ENCODE measurements around the gene NR5A2.

NR5A2 gene

DNA sequence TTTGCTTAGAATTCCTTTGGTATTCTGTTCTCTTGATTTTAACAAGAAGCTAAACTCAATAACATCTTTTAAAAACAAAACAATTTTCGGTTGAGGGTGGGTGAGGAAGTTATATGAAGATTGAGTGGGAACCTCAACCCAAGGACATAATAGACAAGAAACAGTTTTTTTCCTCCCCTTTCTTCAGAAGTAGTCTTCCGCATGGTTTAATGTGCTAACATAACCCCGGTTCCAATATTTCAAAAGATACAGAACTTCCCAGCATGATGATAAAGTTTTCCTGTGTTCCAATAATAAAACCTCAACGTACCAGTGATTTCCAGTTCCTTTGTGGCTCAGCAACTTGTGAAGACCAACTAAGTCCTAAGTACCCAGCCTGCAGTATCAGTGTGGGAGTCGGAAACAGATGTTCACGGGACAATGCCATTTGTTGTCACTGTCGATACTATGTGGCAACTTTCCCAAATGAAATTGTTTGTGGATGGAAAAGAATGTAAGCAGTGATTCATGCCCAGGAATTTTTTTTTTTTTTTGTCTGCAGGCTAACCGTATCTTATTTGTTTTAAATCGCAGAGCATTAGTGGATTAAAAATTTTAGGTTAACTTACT lies 48.5 kb downstream of the NR5A2 start:
- DNase-seq (ENCODE audit: low spot score in 2 of 2) (no peak), ATAC-seq (no peak)
- Mint-ChIP-seq H3K4me1 (no peaks in the 10 kb centered on the region), H3K36me3 (no peaks in the 10 kb centered on the region), H3K9me3 (no peaks in the 10 kb centered on the region), H3K4me3 (no peak overlapping the region), H3K27ac (no peak overlapping the region)

DNA sequence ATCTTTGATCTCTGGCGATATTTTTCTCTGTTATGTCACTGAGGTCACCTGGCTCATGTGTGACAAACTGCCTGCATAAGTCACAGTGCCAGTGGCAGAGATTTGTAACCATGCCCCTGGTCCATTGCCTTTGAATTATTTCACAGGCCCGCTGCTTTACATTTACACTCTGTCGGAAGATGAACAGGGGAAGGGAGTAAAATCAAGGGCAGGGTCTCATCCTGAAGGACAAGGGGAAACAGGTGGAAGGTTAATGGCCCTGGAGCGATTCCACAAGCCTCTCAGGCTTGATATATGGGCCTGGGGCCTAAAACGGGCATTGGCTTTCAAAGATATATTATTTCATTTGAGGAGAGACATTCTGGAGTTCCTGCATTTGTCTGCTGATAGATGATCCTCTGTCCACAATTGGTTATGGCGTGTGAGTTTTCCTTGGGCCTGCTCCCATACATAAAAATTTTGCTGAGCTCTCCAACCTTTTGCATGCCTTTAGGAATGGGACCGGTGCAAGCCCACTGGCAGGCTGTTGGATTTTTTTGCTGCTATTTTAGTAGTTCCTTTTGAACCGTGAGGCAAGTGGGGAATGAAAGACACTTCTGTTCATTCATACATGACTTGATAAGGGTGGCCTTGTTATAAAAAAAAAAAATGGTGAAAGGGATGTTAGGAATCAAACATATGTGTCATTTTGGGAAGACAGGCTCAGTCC lies 51.9 kb downstream of the NR5A2 start:
- Mint-ChIP-seq H3K36me3 (no peaks in the 10 kb centered on the region), H3K4me3 (no peak overlapping the region), H3K27ac (no peak overlapping the region), H3K4me1 (no peaks in the 10 kb centered on the region), H3K9me3 (no peaks in the 10 kb centered on the region)
- ATAC-seq (no peak), DNase-seq (ENCODE audit: low spot score in 2 of 2) (no peak)

DNA sequence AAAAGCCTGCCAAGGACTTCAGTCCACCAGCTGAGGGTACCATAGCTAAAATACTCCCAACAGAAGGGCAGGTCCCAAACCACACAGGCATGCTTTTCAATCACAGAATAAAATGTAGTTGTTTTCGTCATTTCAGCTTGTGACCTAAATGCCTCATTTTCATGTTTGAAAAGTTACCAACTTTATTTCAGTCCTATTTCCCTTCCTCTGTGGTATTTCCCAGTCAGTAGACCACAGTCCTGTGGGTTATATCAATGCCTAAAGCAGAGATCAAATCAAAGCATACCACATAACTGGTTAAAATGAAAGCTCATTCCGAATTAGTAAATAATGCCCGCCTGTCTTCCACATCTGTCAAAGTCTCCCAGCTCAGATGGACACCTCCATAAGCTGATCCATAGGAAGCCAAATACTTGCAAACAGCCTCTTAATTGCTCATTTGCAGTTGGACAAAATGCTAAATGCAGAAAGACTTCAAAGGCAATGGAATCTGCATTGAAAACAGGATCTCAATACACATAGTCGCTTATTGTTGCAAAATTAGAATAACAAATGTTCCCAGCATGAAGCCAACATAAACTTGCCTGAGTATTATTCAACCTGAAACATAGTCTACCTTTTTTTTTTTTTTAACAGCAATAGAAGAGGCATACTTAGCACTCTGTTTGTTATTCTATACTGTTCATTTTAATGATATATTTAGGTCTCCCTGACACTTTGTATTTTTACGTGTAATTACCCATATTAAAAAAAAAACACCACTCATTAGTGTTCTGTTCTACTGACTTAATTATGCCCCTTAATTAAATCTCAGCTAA lies 53.9 kb downstream of the NR5A2 start:
- Mint-ChIP-seq H3K4me1 (no peaks in the 10 kb centered on the region), H3K36me3 (no peaks in the 10 kb centered on the region), H3K27ac (no peak overlapping the region), H3K4me3 (no peak overlapping the region), H3K9me3 (no peaks in the 10 kb centered on the region)
- no peak for DNase-seq (ENCODE audit: low spot score in 2 of 2)
- ATAC-seq = no peak

DNA sequence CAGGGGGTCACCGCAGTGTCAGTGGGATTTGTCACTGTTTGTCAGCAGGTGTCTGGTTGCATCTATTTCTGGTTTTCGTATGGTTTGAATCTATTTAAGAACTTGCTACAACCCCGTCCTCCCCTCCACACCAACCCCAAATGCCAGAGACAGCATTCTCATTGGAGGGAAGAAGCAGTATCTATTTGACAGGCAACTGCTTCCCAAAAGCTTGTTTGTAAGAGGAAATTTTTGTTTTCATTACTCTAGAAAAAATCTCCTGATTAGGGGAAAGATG lies 54.4 kb downstream of the NR5A2 start:
- H3K4me3 Mint-ChIP-seq = no peak overlapping the region
- ATAC-seq = no peak
- DNase-seq (ENCODE audit: low spot score in 2 of 2) = no peak
- H3K27ac Mint-ChIP-seq = no peak overlapping the region
- H3K9me3 Mint-ChIP-seq = no peaks in the 10 kb centered on the region
- H3K4me1 Mint-ChIP-seq = no peaks in the 10 kb centered on the region
- H3K36me3 Mint-ChIP-seq = no peaks in the 10 kb centered on the region

DNA sequence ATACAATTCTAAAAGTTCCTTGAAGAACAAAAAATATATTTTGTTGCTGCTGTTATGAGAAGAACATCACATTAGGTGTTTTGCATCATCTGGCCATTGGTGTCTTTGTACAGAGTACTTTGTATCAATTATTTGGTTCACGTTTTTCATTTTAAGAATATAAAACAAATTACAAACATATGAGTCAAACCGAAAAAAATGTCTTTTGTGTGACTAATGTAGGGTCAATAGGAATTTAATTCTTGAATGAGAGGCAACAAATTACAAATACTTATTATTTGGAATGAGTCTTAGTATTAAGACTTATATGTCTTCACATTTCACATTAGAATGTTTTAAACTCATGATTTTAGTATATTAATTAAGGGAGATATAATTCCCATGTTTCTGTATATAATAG lies 54.8 kb downstream of the NR5A2 start:
- H3K4me3 Mint-ChIP-seq = no peak overlapping the region
- DNase-seq (ENCODE audit: low spot score in 2 of 2) = no peak
- ATAC-seq = no peak
- H3K9me3 Mint-ChIP-seq = no peaks in the 10 kb centered on the region
- H3K36me3 Mint-ChIP-seq = no peaks in the 10 kb centered on the region
- H3K4me1 Mint-ChIP-seq = no peaks in the 10 kb centered on the region
- no peak overlapping the region for H3K27ac Mint-ChIP-seq

DNA sequence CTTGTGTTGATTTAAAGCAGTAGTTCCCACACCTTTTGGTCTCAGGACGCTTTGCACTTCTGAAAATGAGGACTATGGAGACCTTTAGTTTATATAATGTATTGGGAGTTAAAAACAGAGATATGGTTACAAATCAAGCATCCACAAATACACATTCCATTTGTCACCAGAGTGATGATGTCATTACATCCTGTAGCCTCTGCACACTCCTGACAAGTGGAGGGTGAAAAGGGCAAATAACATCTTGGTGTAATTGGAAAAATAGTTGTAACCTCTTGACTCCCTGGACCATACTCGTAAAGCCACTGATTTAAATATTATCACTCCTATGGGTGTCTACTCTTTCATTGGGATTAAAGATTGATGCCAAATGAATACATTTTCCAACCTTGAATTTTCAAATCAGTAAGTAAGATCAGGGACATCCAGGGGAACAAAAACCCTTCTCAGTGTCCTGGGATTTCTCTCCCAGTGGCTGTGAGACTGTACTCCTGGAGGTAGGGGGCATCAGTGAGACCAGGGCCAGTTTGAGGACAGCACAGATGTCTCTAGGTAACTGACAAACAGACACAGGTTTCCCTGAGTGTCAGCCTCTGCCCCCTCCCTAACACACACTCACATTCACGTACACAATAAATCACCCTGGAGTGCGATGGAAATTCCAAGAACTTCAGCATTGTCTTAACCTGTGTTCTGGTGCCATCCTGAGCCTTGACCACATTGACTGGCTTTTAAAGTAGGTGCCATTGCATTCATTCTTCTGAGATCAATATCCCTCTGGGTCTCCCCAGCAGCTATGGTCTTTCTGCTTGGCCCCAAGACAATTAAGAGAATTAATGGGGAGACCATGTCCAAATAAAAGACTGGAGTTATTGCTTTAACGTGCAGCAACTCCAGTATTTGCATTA lies 63.0 kb downstream of the NR5A2 start:
- no peaks in the 10 kb centered on the region for H3K9me3 Mint-ChIP-seq
- no peaks in the 10 kb centered on the region for H3K36me3 Mint-ChIP-seq
- H3K27ac Mint-ChIP-seq = no peak overlapping the region
- DNase-seq (ENCODE audit: low spot score in 2 of 2) (no peak), ATAC-seq (no peak)
- H3K4me1 Mint-ChIP-seq = no peaks in the 10 kb centered on the region
- no peak overlapping the region for H3K4me3 Mint-ChIP-seq

DNA sequence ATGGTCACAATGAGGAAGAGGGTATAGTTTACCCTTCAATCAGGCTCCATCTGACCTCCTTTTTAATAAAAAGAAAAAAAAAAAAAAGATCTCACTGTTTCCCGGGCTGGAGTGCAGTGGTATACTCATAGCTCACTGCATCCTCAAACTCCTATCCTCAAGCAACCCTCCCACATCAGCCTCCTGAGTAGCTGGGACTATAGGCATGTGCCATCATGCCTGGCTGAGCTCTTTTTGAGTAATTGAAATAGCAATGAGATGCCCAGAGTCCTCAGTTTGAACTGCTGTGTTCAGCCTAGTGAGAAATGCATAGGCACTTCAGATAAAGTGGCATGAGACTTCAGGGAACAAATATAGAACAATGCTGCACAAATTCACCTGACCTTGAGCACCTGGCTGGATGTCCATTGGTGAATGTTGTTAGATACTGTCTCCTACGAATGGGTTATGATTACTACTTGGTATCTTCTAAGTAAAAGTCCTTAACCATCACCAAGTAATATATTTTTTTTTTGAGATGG lies 67.6 kb downstream of the NR5A2 start:
- no peaks in the 10 kb centered on the region for H3K36me3 Mint-ChIP-seq

DNA sequence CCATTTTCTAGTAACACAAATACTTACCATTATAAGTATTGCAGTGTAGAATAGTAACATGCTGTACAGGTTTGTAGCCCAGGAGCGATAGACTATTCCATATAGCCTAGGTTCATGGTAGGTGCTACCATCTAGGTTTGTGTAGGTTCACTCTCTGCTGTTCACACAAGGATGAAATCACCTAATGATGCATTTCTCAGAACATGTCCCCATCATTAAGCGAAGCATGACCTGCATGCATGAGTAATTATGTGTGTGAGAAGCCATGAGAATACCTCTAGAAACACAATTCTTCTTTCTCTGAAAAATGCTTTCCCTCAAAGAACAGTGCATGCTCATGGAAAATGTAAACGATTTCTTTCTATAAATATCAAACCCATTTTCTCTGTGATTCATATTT lies 69.3 kb downstream of the NR5A2 start:
- Mint-ChIP-seq H3K36me3 (no peaks in the 10 kb centered on the region), H3K9me3 (no peaks in the 10 kb centered on the region), H3K4me1 (no peaks in the 10 kb centered on the region), H3K27ac (no peak overlapping the region), H3K4me3 (no peak overlapping the region)
- ATAC-seq (no peak), DNase-seq (ENCODE audit: low spot score in 2 of 2) (no peak)

More for the DNA sequence above, 67.6 kb downstream of the NR5A2 start:
- H3K9me3 Mint-ChIP-seq = no peaks in the 10 kb centered on the region
- H3K4me1 Mint-ChIP-seq = no peaks in the 10 kb centered on the region
- no peak for ATAC-seq
- H3K4me3 Mint-ChIP-seq = no peak overlapping the region
- no peak for DNase-seq (ENCODE audit: low spot score in 2 of 2)
- H3K27ac Mint-ChIP-seq = no peak overlapping the region

DNA sequence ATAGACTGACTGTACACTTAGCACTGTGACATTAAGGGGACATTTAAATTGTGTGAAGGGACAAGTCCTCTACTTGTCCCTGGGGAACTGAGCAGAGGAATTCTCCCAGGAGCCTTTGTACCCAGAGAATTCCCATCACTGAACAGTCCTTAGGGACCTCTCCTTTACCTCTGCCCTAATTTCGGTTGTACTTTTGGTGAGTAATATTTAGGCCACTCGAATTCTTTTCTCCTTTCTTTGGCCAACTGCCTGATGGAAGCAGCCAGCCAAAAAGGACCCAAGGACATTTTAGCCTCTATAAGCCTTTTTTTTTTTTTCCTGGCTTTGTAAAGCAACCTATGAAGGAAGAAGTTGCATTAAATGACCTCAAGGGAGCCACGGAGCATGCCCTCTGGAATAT lies 71.5 kb downstream of the NR5A2 start:
- no peaks in the 10 kb centered on the region for H3K4me1 Mint-ChIP-seq
- no peak overlapping the region for H3K4me3 Mint-ChIP-seq
- H3K36me3 Mint-ChIP-seq = no peaks in the 10 kb centered on the region
- H3K9me3 Mint-ChIP-seq = no peaks in the 10 kb centered on the region
- no peak overlapping the region for H3K27ac Mint-ChIP-seq
- ATAC-seq (no peak), DNase-seq (ENCODE audit: low spot score in 2 of 2) (no peak)

DNA sequence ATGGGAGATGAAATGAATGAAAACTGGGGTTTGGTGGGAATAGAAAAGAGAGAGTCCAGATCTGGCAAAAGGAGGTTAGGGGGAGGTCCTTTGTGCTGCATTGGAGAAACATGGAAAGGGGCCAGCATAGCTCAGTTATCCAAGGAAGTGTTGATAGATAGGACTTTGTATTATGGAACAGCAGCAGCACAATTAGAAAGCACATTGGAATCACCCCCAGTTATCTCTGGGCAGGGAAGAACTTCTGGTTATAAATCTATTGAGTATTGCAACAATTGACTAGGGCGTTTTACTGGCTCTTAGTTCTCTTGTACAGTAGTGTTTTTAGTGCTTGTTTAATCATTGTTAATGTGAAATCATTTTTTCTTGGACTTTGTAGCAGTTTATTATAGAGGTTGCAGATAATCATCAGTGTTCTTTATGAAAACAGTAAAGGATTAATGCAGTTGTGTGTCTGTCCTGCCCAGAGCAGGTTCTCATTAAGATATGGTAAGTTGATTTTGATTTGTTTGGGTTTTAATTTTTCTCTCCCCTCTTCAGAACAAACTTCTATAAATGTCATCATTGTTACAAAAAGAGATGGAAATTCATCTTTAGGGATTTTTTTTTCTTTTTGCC lies 76.6 kb downstream of the NR5A2 start:
- H3K9me3 Mint-ChIP-seq = no peaks in the 10 kb centered on the region
- no peaks in the 10 kb centered on the region for H3K36me3 Mint-ChIP-seq
- H3K27ac Mint-ChIP-seq = no peak overlapping the region
- no peaks in the 10 kb centered on the region for H3K4me1 Mint-ChIP-seq
- ATAC-seq = no peak
- no peak overlapping the region for H3K4me3 Mint-ChIP-seq
- DNase-seq (ENCODE audit: low spot score in 2 of 2) = no peak

DNA sequence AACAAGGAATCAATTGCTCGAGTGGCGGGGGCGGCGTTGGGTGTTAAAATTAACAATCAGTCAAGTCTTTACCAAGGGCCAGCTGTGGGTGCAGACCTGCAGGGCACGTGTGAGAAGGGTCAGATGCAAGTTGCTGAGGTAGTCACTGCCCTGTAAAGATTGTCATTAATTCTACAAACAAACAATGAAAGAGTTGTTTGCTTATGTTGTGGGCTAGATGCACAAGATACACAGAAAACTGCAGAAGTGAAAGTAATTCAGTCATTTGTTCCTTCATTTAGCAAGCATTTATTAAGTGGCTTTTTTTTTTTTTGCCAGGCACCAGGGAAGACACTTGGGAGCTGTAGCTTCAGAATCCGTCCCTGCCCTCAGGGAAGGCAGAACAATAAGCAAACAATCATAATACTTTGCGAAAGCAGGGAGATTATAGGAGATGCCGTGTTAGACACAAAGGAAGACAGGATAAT lies 79.5 kb downstream of the NR5A2 start:
- no peaks in the 10 kb centered on the region for H3K4me1 Mint-ChIP-seq
- no peak overlapping the region for H3K27ac Mint-ChIP-seq

DNA sequence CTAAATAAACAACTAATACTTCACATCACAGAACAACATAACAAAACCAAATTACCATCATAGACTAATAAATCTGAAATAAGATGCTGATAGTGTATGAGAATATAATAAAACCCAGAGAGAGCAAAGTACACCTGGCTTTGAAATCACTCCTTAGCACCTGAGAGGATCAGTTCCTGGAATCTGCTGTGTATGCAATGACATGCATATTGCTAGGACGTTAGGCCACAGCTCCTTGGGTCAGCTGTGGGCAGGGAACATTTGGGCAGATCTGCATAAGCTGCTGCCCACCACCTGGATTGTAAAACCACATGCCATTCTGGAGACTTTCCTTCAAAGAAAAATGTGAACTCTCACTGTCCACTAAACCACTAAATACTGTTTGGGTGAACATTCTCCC lies 81.1 kb downstream of the NR5A2 start:
- Mint-ChIP-seq H3K36me3 (no peaks in the 10 kb centered on the region), H3K9me3 (no peaks in the 10 kb centered on the region), H3K4me1 (no peaks in the 10 kb centered on the region), H3K4me3 (no peak overlapping the region), H3K27ac (no peak overlapping the region)
- DNase-seq (ENCODE audit: low spot score in 2 of 2) (no peak), ATAC-seq (no peak)

More for the DNA sequence above, 79.5 kb downstream of the NR5A2 start:
- DNase-seq (ENCODE audit: low spot score in 2 of 2) (no peak), ATAC-seq (no peak)
- H3K9me3 Mint-ChIP-seq = no peaks in the 10 kb centered on the region
- no peaks in the 10 kb centered on the region for H3K36me3 Mint-ChIP-seq
- H3K4me3 Mint-ChIP-seq = no peak overlapping the region

DNA sequence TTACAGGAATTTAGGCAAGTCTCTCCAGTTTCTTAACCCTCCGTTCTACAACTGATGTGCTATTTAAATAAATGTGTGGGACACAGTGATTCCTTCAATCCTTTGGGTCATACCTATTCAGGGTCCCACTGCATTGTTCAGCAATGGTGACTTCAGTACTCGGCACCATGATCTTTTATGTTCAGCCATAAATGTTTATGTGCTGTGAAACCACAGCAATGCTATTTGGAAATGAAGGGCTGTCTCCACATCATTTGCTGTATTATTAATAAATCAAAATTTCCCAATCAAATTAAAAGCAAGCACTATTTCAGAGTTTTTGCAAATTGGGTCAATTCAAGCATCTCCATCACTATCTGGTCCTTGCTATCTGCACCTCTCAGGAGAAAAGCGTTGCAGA lies 84.8 kb downstream of the NR5A2 start:
- H3K4me1 Mint-ChIP-seq = no peaks in the 10 kb centered on the region
- no peak overlapping the region for H3K4me3 Mint-ChIP-seq
- H3K36me3 Mint-ChIP-seq = no peaks in the 10 kb centered on the region
- H3K27ac Mint-ChIP-seq = no peak overlapping the region
- H3K9me3 Mint-ChIP-seq = no peaks in the 10 kb centered on the region
- ATAC-seq (no peak), DNase-seq (ENCODE audit: low spot score in 2 of 2) (no peak)

DNA sequence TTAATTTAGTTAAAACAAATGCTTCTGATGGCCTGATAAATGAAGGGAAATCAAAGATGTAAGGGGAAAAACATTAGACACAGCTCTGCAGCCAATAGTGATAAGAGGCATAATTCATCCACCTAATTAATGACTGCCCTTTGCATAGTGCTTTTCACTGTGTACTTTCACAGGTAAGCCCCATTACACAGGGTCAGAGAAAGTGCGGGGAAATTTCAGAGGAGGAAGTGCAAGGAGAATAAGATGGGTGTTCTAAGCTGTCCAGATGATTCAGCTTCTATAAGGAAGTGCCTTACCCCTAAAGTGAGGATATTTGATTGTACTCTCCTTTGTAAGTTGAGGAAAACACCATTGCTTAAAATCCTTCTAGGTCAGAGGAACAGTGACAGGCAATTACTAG lies 88.0 kb downstream of the NR5A2 start:
- Mint-ChIP-seq H3K4me3 (no peak overlapping the region), H3K9me3 (no peaks in the 10 kb centered on the region), H3K27ac (no peak overlapping the region), H3K4me1 (no peaks in the 10 kb centered on the region), H3K36me3 (no peaks in the 10 kb centered on the region)
- ATAC-seq = no peak
- DNase-seq (ENCODE audit: low spot score in 2 of 2) = no peak

DNA sequence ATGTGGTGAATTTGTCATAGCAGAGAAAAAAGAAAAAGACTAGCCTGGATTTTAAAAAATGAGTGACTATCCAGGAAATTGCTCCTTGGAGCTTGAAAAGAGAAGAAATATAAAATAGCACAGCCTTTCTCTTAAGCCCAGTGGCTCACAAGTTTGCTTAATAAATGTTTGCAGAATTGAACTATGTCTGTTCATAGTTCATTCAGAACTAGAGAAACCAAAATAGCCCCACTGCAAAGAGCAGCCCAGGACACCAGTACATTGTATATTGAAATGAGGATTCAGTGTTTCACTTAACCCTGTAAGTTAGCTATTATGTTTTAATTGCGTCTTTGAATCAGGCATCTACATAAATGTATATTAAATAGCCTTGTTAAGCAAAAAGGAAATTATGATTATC lies 88.8 kb downstream of the NR5A2 start:
- Mint-ChIP-seq H3K4me3 (no peak overlapping the region), H3K4me1 (no peaks in the 10 kb centered on the region), H3K9me3 (no peaks in the 10 kb centered on the region), H3K27ac (no peak overlapping the region), H3K36me3 (no peaks in the 10 kb centered on the region)
- DNase-seq (ENCODE audit: low spot score in 2 of 2) = no peak
- ATAC-seq = no peak
